ENCODE results near the gene CHCHD3.
"Not testable (repeated sequence)": the region's sequence is repeated elsewhere in the genome, so short reads cannot be mapped to it uniquely, and the experiment has no call there.

CHCHD3 gene

GRCh38 chr7:133040674-133041073, 41.2 kb downstream of the CHCHD3 start:
- FAIRE-seq, result no peak

- no peak for FAIRE-seq
These were observed 41.7 kb downstream of the CHCHD3 start for GRCh38 chr7:133040178-133040577.

GRCh38 chr7:133039614-133040013, 42.3 kb downstream of the CHCHD3 start:
- FAIRE-seq, result no peak

- FAIRE-seq, result no peak
These were observed 45.6 kb downstream of the CHCHD3 start for GRCh38 chr7:133036289-133036688.

- FAIRE-seq, result not testable (repeated sequence)
These were observed 46.6 kb downstream of the CHCHD3 start for GRCh38 chr7:133035240-133035639.

GRCh38 chr7:133030346-133030745, 51.5 kb downstream of the CHCHD3 start:
- FAIRE-seq, result no peak

- FAIRE-seq, result no peak
These were observed 52.4 kb downstream of the CHCHD3 start for GRCh38 chr7:133029463-133029862.

- no peak for FAIRE-seq
These were observed 54.5 kb downstream of the CHCHD3 start for GRCh38 chr7:133027397-133027796.

- FAIRE-seq, result no peak
These were observed 55.6 kb downstream of the CHCHD3 start for GRCh38 chr7:133026210-133026859.

GRCh38 chr7:133025056-133025455, 56.8 kb downstream of the CHCHD3 start:
- no peak for FAIRE-seq

- no peak for FAIRE-seq
These were observed 57.3 kb downstream of the CHCHD3 start for GRCh38 chr7:133024596-133024995.

- no peak for FAIRE-seq
These were observed 58.4 kb downstream of the CHCHD3 start for GRCh38 chr7:133023370-133024071.

- no peak for FAIRE-seq
These were observed 59.2 kb downstream of the CHCHD3 start for GRCh38 chr7:133022661-133023060.

- no peak for FAIRE-seq
These were observed 60.7 kb downstream of the CHCHD3 start for GRCh38 chr7:133021196-133021595.

- no peak for FAIRE-seq
These were observed 61.4 kb downstream of the CHCHD3 start for GRCh38 chr7:133020496-133020895.

- FAIRE-seq, result no peak
These were observed 62.3 kb downstream of the CHCHD3 start for GRCh38 chr7:133019590-133019989.

- no peak for FAIRE-seq
These were observed 65.3 kb downstream of the CHCHD3 start for GRCh38 chr7:133016604-133017003.

- no peak for FAIRE-seq
These were observed 66.0 kb downstream of the CHCHD3 start for GRCh38 chr7:133015888-133016287.

GRCh38 chr7:133011746-133012145, 70.1 kb downstream of the CHCHD3 start:
- no peak for FAIRE-seq

GRCh38 chr7:133009426-133010252, 72.3 kb downstream of the CHCHD3 start:
- FAIRE-seq, result no peak

GRCh38 chr7:133007961-133008360, 73.9 kb downstream of the CHCHD3 start:
- no peak for FAIRE-seq

GRCh38 chr7:133003052-133003910, 78.6 kb downstream of the CHCHD3 start:
- FAIRE-seq, result no peak

GRCh38 chr7:133001727-133002126, 80.2 kb downstream of the CHCHD3 start:
- no peak for FAIRE-seq
